ENCODE results near the gene BCL6. TPM values are rescaled to one million over a fixed set of nuclear protein-coding genes. Genes with fewer than 3 reads are reported as not detected.

Gene BCL6
- polyA plus RNA-seq, 1 donor (not counting 4 experiments of a cell fraction or from before 2014, with no cell fraction given), result 7.7 TPM

DNA sequence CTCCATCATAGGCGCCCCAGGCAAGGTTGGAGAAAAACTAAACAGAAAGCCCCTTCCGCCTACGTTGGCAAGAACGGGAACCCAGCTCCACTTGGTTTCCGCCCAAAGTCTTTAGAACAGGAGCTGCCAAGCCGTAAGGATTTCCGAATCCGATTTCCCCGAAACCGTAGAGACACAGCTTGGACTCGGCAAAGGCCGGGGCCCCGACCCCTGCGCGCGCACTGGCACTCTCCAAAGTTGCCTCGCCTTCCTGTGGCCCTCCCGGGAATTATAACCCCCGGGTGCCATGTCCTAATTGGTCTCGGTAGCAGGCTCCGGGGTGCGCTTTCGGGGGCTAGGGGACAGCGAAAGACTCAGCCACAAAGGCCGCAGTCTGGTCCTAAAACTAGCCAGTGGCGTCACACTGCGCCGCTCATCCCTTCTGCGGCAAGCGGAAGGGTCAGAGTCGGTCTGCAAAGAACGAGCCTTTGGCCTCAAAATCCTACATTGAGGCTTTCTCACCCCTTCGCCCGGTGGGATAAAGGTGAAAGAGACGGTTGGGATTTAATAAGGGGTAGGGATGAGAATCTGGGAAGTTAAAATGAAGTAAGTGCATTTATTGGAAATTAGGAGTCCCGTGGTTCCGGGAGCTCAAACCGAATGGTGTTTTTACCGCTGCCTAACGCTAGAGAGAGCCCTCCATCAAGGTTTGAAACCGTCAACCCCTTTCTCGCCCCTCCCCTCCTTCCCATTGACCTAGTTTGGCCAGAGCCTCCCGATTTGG lies 6.8 kb downstream of the BCL6 start:
- no peaks in the 10 kb centered on the region for H4K20me1 ChIP-seq (ENCODE audit: control insufficient read depth, extremely low read depth, insufficient read depth, low read length)
- H3K9ac ChIP-seq (ENCODE audit: control insufficient read depth, extremely low read depth, insufficient read depth, low read length), result peak overlapping the region; percentile 81

DNA sequence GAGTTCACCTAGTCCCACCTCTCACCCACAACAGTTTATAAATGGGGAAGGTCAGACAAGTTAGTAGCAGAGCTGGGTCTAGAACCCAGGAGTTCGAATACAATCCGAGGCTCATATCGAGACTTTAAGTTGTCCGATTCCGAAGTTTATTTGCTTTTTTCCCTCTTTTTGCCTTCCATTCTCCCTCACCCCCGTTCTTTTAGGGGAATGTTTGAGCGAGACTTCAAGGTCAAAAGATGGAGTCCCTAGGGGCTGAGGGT lies 7.3 kb downstream of the BCL6 start:
- dilution Hi-C loops (cut with MboI; ENCODE audit: extremely low pct_ligation_motif_present, low sequenced_read_pairs), result loop anchor here (25.0 kb wide), 1 partner anchor 1199 kb away; no protein-coding TSS in a partner anchor
- H3K9me3 ChIP-seq (ENCODE audit: control insufficient read depth, low read depth, low read length), result no peaks in the 10 kb centered on the region
- H3K4me3 ChIP-seq (ENCODE audit: control insufficient read depth in 2 of 3, extremely low read depth in 1 of 3, insufficient read depth in 2 of 3, low read depth in 1 of 3, low read length in 3 of 3), result peak overlapping the region; percentile 40 to 100 (median 81)
- H3K27me3 ChIP-seq (ENCODE audit: control insufficient read depth, extremely low read depth, insufficient read depth, low read length), result no peaks in the 10 kb centered on the region
- H2AFZ ChIP-seq (ENCODE audit: control insufficient read depth, low read length), result peak overlapping the region; percentile 86
- H3K4me2 ChIP-seq (ENCODE audit: control insufficient read depth, extremely low read depth, insufficient read depth, low read depth, low read length), result peak overlapping the region; percentile 95
- H3K9ac ChIP-seq (ENCODE audit: control insufficient read depth, extremely low read depth, insufficient read depth, low read length), result peak overlapping the region; percentile 81
- peaks cover 61% of the 10 kb centered on the region for H3K4me1 ChIP-seq (ENCODE audit: control insufficient read depth, extremely low read depth, insufficient read depth, low read length)
- peak overlapping the region; percentile 89 for H3K27ac ChIP-seq (ENCODE audit: control insufficient read depth, insufficient read depth, low read length)
- no peaks in the 10 kb centered on the region for H3K9me1 ChIP-seq (ENCODE audit: control insufficient read depth, extremely low read depth, insufficient read depth, low read length)
- DNase-seq (ENCODE audit: low read depth, low spot score) (no peak), FAIRE-seq (no peak)
- H3K36me3 ChIP-seq (ENCODE audit: control insufficient read depth in 2 of 2, extremely low read depth in 1 of 2, insufficient read depth in 2 of 2, low read length in 2 of 2), result peaks cover 5 to 6% of the 10 kb centered on the region in 2 experiments
- peaks cover 26% of the 10 kb centered on the region for H3K79me2 ChIP-seq (ENCODE audit: control insufficient read depth, insufficient read depth, low read length)
- TF ChIP-seq, protein P1, sequence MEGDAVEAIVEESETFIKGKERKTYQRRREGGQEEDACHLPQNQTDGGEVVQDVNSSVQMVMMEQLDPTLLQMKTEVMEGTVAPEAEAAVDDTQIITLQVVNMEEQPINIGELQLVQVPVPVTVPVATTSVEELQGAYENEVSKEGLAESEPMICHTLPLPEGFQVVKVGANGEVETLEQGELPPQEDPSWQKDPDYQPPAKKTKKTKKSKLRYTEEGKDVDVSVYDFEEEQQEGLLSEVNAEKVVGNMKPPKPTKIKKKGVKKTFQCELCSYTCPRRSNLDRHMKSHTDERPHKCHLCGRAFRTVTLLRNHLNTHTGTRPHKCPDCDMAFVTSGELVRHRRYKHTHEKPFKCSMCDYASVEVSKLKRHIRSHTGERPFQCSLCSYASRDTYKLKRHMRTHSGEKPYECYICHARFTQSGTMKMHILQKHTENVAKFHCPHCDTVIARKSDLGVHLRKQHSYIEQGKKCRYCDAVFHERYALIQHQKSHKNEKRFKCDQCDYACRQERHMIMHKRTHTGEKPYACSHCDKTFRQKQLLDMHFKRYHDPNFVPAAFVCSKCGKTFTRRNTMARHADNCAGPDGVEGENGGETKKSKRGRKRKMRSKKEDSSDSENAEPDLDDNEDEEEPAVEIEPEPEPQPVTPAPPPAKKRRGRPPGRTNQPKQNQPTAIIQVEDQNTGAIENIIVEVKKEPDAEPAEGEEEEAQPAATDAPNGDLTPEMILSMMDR (optimal IDR thresholded peaks at IDR 0.05 in 1 of 3, IDR thresholded peaks at IDR 0.05 in 1 of 3, conservative IDR thresholded peaks at IDR 0.05 in 1 of 3; ENCODE audit: extremely low read depth in 1 of 3, insufficient read depth in 2 of 3, low read length in 3 of 3), result no peak
- TF ChIP-seq EZH2 (IDR thresholded peaks at IDR 0.05; ENCODE audit: low read length), result no peak
- H4K20me1 ChIP-seq (ENCODE audit: control insufficient read depth, extremely low read depth, insufficient read depth, low read length), result no peaks in the 10 kb centered on the region

More for the DNA sequence above, 6.8 kb downstream of the BCL6 start:
- DNase-seq (ENCODE audit: low read depth, low spot score), result no peak
- Histone ChIP-seq H3K9me1 (ENCODE audit: control insufficient read depth, extremely low read depth, insufficient read depth, low read length) (no peaks in the 10 kb centered on the region), H3K27ac (ENCODE audit: control insufficient read depth, insufficient read depth, low read length) (peak overlapping the region; percentile 89), H3K4me3 (ENCODE audit: control insufficient read depth in 2 of 3, extremely low read depth in 1 of 3, insufficient read depth in 2 of 3, low read depth in 1 of 3, low read length in 3 of 3) (peak overlapping the region; percentile 40 to 100 (median 81)), H3K4me1 (ENCODE audit: control insufficient read depth, extremely low read depth, insufficient read depth, low read length) (peaks cover 62% of the 10 kb centered on the region), H3K4me2 (ENCODE audit: control insufficient read depth, extremely low read depth, insufficient read depth, low read depth, low read length) (peak overlapping the region; percentile 95), H3K79me2 (ENCODE audit: control insufficient read depth, insufficient read depth, low read length) (peaks cover 29% of the 10 kb centered on the region), H3K9me3 (ENCODE audit: control insufficient read depth, low read depth, low read length) (no peaks in the 10 kb centered on the region), H3K27me3 (ENCODE audit: control insufficient read depth, extremely low read depth, insufficient read depth, low read length) (no peaks in the 10 kb centered on the region), H3K36me3 (ENCODE audit: control insufficient read depth in 2 of 2, extremely low read depth in 1 of 2, insufficient read depth in 2 of 2, low read length in 2 of 2) (peaks cover under 1 to 3% of the 10 kb centered on the region in 2 experiments), H2AFZ (ENCODE audit: control insufficient read depth, low read length) (peak overlapping the region; percentile 93)
- dilution Hi-C loops (cut with MboI; ENCODE audit: extremely low pct_ligation_motif_present, low sequenced_read_pairs), result loop anchor here (25.0 kb wide), 1 partner anchor 1199 kb away; no protein-coding TSS in a partner anchor
- FAIRE-seq, result peak; percentile 56
- no peak for TF ChIP-seq EZH2 (IDR thresholded peaks at IDR 0.05; ENCODE audit: low read length)
- TF ChIP-seq, protein P1 (optimal IDR thresholded peaks at IDR 0.05 in 1 of 3, IDR thresholded peaks at IDR 0.05 in 1 of 3, conservative IDR thresholded peaks at IDR 0.05 in 1 of 3; ENCODE audit: extremely low read depth in 1 of 3, insufficient read depth in 2 of 3, low read length in 3 of 3), result peak; percentile 75 to 91 (median 88)
